Suprapubic skin (tissue), 4 donors: ENCODE data around the gene DISP3. TPM values are rescaled to one million over a fixed set of nuclear protein-coding genes. Genes with fewer than 3 reads are reported as not detected.

ENCODE experiments used
- DNase-seq, 2 donors: peaks; one replicate each; pipeline ENCODE4 v3.0.0-alpha.2; 2019; ENCODE audit warnings: low spot score in 2 of 2
- H3K27ac ChIP-seq: fragments of 200-600 bp; sonication (generic); one replicate; pipeline ENCODE4 v1.5.1; 2019
- H3K27me3 ChIP-seq: fragments of 200-600 bp; sonication (generic); one replicate; pipeline ENCODE4 v1.5.1; 2019
- H3K36me3 ChIP-seq: fragments of 200-600 bp; sonication (generic); one replicate; pipeline ENCODE4 v1.5.1; 2019
- H3K4me1 ChIP-seq: fragments of 200-600 bp; sonication (generic); one replicate; pipeline ENCODE4 v1.5.1; 2019
- H3K4me3 ChIP-seq: fragments of 200-600 bp; sonication (generic); one replicate; pipeline ENCODE4 v1.5.1; 2019; ENCODE audit warnings: mild to moderate bottlenecking
- H3K9me3 ChIP-seq: fragments of 200-600 bp; sonication (generic); one replicate; pipeline ENCODE4 v1.5.1; 2019
- EP300 ChIP-seq: sonication (generic); formaldehyde crosslinking; IDR thresholded peaks from one replicate; pipeline ENCODE4 v1.6.1; 2017; ENCODE audit warnings: antibody characterized with exemption
- POLR2A ChIP-seq, 2 donors: fragments of 450-650 bp; IDR thresholded peaks; one replicate each; pipeline ENCODE4 v1.6.1; 2017; ENCODE audit warnings: antibody characterized with exemption in 2 of 2, mild to moderate bottlenecking in 2 of 2, moderate library complexity in 2 of 2
- POLR2AphosphoS5 ChIP-seq, 3 donors: sonication (generic); formaldehyde crosslinking; IDR thresholded peaks; one replicate each; pipeline ENCODE4 v1.6.1; 2017; ENCODE audit warnings: antibody characterized with exemption in 3 of 3
- WGBS: methylation state at CpG from one replicate; pipeline ENCODE4 v1.1.5; 2018; 5-methylcytosine and 5-hydroxymethylcytosine counted together
- total RNA-seq, 4 donors: library from RNA; depleted of rRNA; stranded (reverse); fragments of >200 nt; gene quantifications; one replicate each; pipeline ENCODE4 v1.1.0, GENCODE V29; 2016
- TF ChIP-seq, protein P1 (sequence below), 2 donors: fragments of 200-600 bp in 1 of 2; fragments of 450-650 bp in 1 of 2; sonication (generic) in 1 of 2; IDR thresholded peaks; one replicate each; pipeline ENCODE4 v1.5.1; 2016 to 2019; ENCODE audit warnings: antibody characterized with exemption in 2 of 2, mild to moderate bottlenecking in 1 of 2, moderate library complexity in 1 of 2

DISP3 gene
- total RNA-seq, 4 donors from 2014 or later = not detected

GRCh38 chr1:11468878-11469277 lies 10.1 kb upstream of the DISP3 start:
- Histone ChIP-seq H3K36me3 (no peaks in the 10 kb centered on the region), H3K27me3 (peaks cover 46% of the 10 kb centered on the region), H3K27ac (no peak overlapping the region), H3K4me1 (no peaks in the 10 kb centered on the region), H3K9me3 (no peaks in the 10 kb centered on the region), H3K4me3 (no peak overlapping the region)
- WGBS = 38% methylated on average over 6 of the region's 6 CpGs
- TF ChIP-seq EP300 (no peak), POLR2A (IDR thresholded peaks at IDR 0.05) (no peak), POLR2AphosphoS5 (IDR thresholded peaks at IDR 0.05) (no peak)
- TF ChIP-seq, protein P1, sequence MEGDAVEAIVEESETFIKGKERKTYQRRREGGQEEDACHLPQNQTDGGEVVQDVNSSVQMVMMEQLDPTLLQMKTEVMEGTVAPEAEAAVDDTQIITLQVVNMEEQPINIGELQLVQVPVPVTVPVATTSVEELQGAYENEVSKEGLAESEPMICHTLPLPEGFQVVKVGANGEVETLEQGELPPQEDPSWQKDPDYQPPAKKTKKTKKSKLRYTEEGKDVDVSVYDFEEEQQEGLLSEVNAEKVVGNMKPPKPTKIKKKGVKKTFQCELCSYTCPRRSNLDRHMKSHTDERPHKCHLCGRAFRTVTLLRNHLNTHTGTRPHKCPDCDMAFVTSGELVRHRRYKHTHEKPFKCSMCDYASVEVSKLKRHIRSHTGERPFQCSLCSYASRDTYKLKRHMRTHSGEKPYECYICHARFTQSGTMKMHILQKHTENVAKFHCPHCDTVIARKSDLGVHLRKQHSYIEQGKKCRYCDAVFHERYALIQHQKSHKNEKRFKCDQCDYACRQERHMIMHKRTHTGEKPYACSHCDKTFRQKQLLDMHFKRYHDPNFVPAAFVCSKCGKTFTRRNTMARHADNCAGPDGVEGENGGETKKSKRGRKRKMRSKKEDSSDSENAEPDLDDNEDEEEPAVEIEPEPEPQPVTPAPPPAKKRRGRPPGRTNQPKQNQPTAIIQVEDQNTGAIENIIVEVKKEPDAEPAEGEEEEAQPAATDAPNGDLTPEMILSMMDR (IDR thresholded peaks at IDR 0.05) = no peak
- no peak for DNase-seq

GRCh38 chr1:11470912-11471311 lies 8.0 kb upstream of the DISP3 start:
- Histone ChIP-seq H3K9me3 (no peaks in the 10 kb centered on the region), H3K27me3 (peaks cover 54% of the 10 kb centered on the region), H3K4me1 (no peaks in the 10 kb centered on the region), H3K4me3 (no peak overlapping the region), H3K27ac (no peak overlapping the region), H3K36me3 (no peaks in the 10 kb centered on the region)
- TF ChIP-seq, protein P1 (IDR thresholded peaks at IDR 0.05) = no peak
- no peak for DNase-seq
- whole genome bisulfite sequencing = 76% methylated on average over 2 of the region's 2 CpGs

GRCh38 chr1:11471473-11471872 lies 7.5 kb upstream of the DISP3 start:
- H3K4me3 ChIP-seq = no peak overlapping the region
- H3K9me3 ChIP-seq = no peaks in the 10 kb centered on the region
- no peaks in the 10 kb centered on the region for H3K4me1 ChIP-seq
- 0% methylated on average over 1 of the region's 1 CpG for WGBS
- no peak for DNase-seq
- no peaks in the 10 kb centered on the region for H3K36me3 ChIP-seq
- TF ChIP-seq EP300 (no peak), POLR2AphosphoS5 (IDR thresholded peaks at IDR 0.05) (no peak), POLR2A (IDR thresholded peaks at IDR 0.05) (no peak)
- TF ChIP-seq, protein P1 (IDR thresholded peaks at IDR 0.05) = no peak
- peaks cover 59% of the 10 kb centered on the region for H3K27me3 ChIP-seq
- H3K27ac ChIP-seq = no peak overlapping the region

DNA sequence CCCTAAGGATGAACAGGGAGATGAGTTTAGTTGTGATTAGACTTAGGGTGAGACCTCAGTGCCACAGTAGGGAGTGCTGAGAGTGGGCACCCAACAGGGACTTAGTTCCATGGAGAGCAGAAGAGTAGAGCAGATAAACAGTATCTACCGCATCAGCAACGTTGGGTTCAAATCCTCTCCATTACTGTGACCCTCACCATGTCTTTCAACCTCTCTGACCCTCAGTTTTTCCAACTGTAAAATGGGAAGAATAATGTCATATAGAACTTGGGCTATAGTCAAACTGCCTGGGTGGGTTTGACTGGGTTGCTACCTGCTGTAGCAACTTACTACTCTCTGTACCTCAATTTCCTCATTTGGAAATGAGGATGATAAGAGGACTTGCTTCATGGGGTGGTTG lies 6.7 kb upstream of the DISP3 start:
- Histone ChIP-seq H3K36me3 (no peaks in the 10 kb centered on the region), H3K9me3 (no peaks in the 10 kb centered on the region), H3K4me1 (no peaks in the 10 kb centered on the region), H3K27me3 (peaks cover 67% of the 10 kb centered on the region), H3K27ac (no peak overlapping the region), H3K4me3 (no peak overlapping the region)
- TF ChIP-seq, protein P1 (IDR thresholded peaks at IDR 0.05) = no peak
- TF ChIP-seq EP300 (no peak), POLR2A (IDR thresholded peaks at IDR 0.05) (no peak), POLR2AphosphoS5 (IDR thresholded peaks at IDR 0.05) (no peak)
- WGBS = 100% methylated on average over 2 of the region's 2 CpGs
- DNase-seq = no peak

DNA sequence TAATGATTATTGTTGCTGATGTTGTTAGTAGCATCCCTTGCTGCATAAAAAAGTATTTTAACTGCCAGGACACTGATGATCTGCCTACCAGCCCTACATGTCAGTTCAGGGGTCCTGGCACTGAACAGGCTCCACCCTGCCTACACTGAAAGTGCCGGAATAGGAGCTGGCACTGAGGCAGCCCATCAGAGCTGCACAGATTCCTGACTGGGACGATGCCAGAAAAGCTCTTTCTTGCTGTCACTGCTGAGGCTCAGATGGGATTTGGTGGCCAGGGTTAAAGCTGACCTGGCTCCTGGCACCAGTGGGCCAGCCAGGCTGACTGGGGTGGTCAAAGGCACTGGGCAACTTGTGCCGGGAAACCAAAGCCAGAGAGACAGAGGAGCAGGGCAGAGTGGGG lies 6.2 kb upstream of the DISP3 start:
- no peak overlapping the region for H3K27ac ChIP-seq
- no peaks in the 10 kb centered on the region for H3K9me3 ChIP-seq
- no peak overlapping the region for H3K4me3 ChIP-seq
- peaks cover 70% of the 10 kb centered on the region for H3K27me3 ChIP-seq
- TF ChIP-seq POLR2AphosphoS5 (IDR thresholded peaks at IDR 0.05) = no peak
- TF ChIP-seq, protein P1 (IDR thresholded peaks at IDR 0.05) = no peak
- no peak for TF ChIP-seq POLR2A (IDR thresholded peaks at IDR 0.05)
- TF ChIP-seq EP300 = no peak
- no peaks in the 10 kb centered on the region for H3K36me3 ChIP-seq
- 48% methylated on average over 3 of the region's 3 CpGs for WGBS
- no peaks in the 10 kb centered on the region for H3K4me1 ChIP-seq
- no peak for DNase-seq
